IMR-90 (cell line): ENCODE results near the gene HLA-DPA1.

ENCODE experiments used
- CEBPB ChIP-seq: IDR thresholded peaks from 2 replicates; pipeline ENCODE4 v1.6.1; 2012; ENCODE audit warnings: low read depth, low read length, improper control_type of control experiment
- MAFK ChIP-seq: IDR thresholded peaks from 2 replicates; pipeline ENCODE4 v1.6.1; 2012; ENCODE audit warnings: low read depth, low read length, improper control_type of control experiment
- NFE2L2 ChIP-seq: fragments of 150-350 bp; IDR thresholded peaks from 2 replicates; pipeline ENCODE4 v1.6.1; 2016; ENCODE audit warnings: low read depth, mild to moderate bottlenecking, low read length
- POLR2A ChIP-seq: IDR thresholded peaks from 2 replicates; pipeline ENCODE4 v1.6.1; 2012; ENCODE audit warnings: mild to moderate bottlenecking, low read depth, low read length
- RFX5 ChIP-seq: IDR thresholded peaks from 2 replicates; pipeline ENCODE4 v1.8.0; 2012; ENCODE audit warnings: low read depth, mild to moderate bottlenecking, low read length, moderate library complexity
- USF2 ChIP-seq: fragments of 150-350 bp; IDR thresholded peaks from 2 replicates; pipeline ENCODE4 v1.6.1; 2017; ENCODE audit warnings: mild to moderate bottlenecking, antibody characterized with exemption, low read length, low read depth
- TF ChIP-seq, protein P1 (sequence below): conservative IDR thresholded peaks from 2 replicates; pipeline ENCODE4 v1.5.1; 2012; ENCODE audit warnings: mild to moderate bottlenecking, low read depth, low read length, improper control_type of control experiment

- TF ChIP-seq POLR2A (no peak), NFE2L2 (no peak), USF2 (no peak), RFX5 (no peak), MAFK (no peak), CEBPB (no peak)
- TF ChIP-seq, protein P1, sequence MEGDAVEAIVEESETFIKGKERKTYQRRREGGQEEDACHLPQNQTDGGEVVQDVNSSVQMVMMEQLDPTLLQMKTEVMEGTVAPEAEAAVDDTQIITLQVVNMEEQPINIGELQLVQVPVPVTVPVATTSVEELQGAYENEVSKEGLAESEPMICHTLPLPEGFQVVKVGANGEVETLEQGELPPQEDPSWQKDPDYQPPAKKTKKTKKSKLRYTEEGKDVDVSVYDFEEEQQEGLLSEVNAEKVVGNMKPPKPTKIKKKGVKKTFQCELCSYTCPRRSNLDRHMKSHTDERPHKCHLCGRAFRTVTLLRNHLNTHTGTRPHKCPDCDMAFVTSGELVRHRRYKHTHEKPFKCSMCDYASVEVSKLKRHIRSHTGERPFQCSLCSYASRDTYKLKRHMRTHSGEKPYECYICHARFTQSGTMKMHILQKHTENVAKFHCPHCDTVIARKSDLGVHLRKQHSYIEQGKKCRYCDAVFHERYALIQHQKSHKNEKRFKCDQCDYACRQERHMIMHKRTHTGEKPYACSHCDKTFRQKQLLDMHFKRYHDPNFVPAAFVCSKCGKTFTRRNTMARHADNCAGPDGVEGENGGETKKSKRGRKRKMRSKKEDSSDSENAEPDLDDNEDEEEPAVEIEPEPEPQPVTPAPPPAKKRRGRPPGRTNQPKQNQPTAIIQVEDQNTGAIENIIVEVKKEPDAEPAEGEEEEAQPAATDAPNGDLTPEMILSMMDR = no peak
Measured at GRCh38 chr6:33028220-33028849, 45.1 kb downstream of the HLA-DPA1 start.
